SK-N-SH (cell line): Measurements from ENCODE around the gene NDUFS7.

Experiments used
- CHD2 ChIP-seq: fragments of 150-350 bp; IDR thresholded peaks from 2 replicates; pipeline ENCODE4 v1.6.1; 2018; ENCODE audit warnings: low read length; ENCODE audit not compliant: partially characterized antibody
- CTCF ChIP-seq: fragments of 200-600 bp; sonication (generic); IDR thresholded peaks from 2 replicates; pipeline ENCODE4 v1.6.1; 2017; ENCODE audit warnings: antibody characterized with exemption, mild to moderate bottlenecking, moderate library complexity
- EP300 ChIP-seq, 2 experiments: IDR thresholded peaks; 2 replicates each; pipeline versions ENCODE4 v1.4.0 to v1.6.1; 2012; ENCODE audit warnings: borderline replicate concordance in 1 of 2, low read depth in 1 of 2, low read length in 1 of 2
- FOXM1 ChIP-seq: IDR thresholded peaks from 2 replicates; pipeline ENCODE4 v1.4.0; 2012; ENCODE audit warnings: low read depth, mild to moderate bottlenecking
- IRF3 ChIP-seq: fragments of 150-350 bp; IDR thresholded peaks from 2 replicates; pipeline ENCODE4 v1.6.1; 2016; ENCODE audit warnings: mild to moderate bottlenecking, low read depth, low read length
- NRF1 ChIP-seq: IDR thresholded peaks from 2 replicates; pipeline ENCODE4 v1.6.1; 2012; ENCODE audit warnings: low read depth, mild to moderate bottlenecking, low read length
- PBX3 ChIP-seq: IDR thresholded peaks from 2 replicates; pipeline ENCODE4; 2012
- POLR2AphosphoS5 ChIP-seq: IDR thresholded peaks from 2 replicates; pipeline ENCODE4 v1.6.1; 2012; ENCODE audit warnings: low read depth, low read length
- SIN3A ChIP-seq: IDR thresholded peaks from 2 replicates; pipeline ENCODE4 v1.6.1; 2012; ENCODE audit warnings: low read depth, mild to moderate bottlenecking, low read length, moderate library complexity, borderline replicate concordance
- SMC3 ChIP-seq: IDR thresholded peaks from 2 replicates; pipeline ENCODE4 v1.6.1; 2012; ENCODE audit warnings: low read depth, low read length, improper control_type of control experiment
- TCF12 ChIP-seq: IDR thresholded peaks from 2 replicates; pipeline ENCODE4 v1.4.0; 2012
- YY1 ChIP-seq: IDR thresholded peaks from 2 replicates; pipeline ENCODE4 v1.4.0; 2012; ENCODE audit warnings: low read depth, mild to moderate bottlenecking
- ZBTB33 ChIP-seq: IDR thresholded peaks from 2 replicates; pipeline ENCODE4 v1.4.0; 2012; ENCODE audit warnings: low read depth, borderline replicate concordance
- TF ChIP-seq, protein P1 (sequence below): IDR thresholded peaks from 2 replicates; pipeline ENCODE4 v1.4.0; 2012; ENCODE audit warnings: low read depth, borderline replicate concordance

- TF ChIP-seq CTCF (no peak), EP300 (IDR thresholded peaks at IDR 0.05; ENCODE audit: borderline replicate concordance in 1 of 2, low read depth in 1 of 2, low read length in 1 of 2) (no peak), POLR2AphosphoS5 (no peak), PBX3 (peak; percentile 55; the same call in 1 of the 2 replicates), SIN3A (no peak), TCF12 (peak; percentile 73), IRF3 (no peak), FOXM1 (no peak), ZBTB33 (no peak), CHD2 (no peak), YY1 (no peak), NRF1 (no peak), SMC3 (no peak)
- TF ChIP-seq, protein P1, sequence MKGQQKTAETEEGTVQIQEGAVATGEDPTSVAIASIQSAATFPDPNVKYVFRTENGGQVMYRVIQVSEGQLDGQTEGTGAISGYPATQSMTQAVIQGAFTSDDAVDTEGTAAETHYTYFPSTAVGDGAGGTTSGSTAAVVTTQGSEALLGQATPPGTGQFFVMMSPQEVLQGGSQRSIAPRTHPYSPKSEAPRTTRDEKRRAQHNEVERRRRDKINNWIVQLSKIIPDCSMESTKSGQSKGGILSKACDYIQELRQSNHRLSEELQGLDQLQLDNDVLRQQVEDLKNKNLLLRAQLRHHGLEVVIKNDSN = no peak
Observed at GRCh38 chr19:1351381-1351851, 32.3 kb upstream of the NDUFS7 start.
